ENCODE measurements around the gene ATP2A2.

DNA sequence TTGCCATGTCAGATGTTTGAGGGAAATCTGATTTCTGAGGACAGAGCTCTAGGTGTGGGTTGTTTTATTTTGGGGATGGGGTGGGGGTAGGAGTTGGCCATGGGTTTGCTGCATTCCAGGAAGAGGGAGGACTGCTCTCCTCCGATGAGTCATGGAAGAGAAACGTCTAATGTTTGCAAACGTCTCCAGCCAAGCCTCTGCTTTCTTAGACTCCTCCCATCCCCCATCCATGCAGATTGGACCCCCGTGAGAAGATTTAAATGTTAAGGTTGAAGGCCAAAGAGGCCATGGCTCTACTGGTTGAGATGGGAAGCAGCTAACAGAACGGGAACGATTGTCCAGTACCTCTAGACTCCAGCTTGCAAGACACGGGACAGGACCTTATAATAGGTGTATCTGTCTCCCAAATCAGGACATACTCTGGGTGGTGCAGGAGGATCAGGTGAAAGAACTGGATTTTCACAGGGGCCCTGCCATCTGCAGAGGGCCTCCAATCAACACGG lies 11.4 kb upstream of the ATP2A2 start:
- TF ChIP-seq EP300 (IDR thresholded peaks at IDR 0.05; ENCODE audit: low read depth), result no peak
- TF ChIP-seq, protein P1, sequence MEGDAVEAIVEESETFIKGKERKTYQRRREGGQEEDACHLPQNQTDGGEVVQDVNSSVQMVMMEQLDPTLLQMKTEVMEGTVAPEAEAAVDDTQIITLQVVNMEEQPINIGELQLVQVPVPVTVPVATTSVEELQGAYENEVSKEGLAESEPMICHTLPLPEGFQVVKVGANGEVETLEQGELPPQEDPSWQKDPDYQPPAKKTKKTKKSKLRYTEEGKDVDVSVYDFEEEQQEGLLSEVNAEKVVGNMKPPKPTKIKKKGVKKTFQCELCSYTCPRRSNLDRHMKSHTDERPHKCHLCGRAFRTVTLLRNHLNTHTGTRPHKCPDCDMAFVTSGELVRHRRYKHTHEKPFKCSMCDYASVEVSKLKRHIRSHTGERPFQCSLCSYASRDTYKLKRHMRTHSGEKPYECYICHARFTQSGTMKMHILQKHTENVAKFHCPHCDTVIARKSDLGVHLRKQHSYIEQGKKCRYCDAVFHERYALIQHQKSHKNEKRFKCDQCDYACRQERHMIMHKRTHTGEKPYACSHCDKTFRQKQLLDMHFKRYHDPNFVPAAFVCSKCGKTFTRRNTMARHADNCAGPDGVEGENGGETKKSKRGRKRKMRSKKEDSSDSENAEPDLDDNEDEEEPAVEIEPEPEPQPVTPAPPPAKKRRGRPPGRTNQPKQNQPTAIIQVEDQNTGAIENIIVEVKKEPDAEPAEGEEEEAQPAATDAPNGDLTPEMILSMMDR (IDR thresholded peaks at IDR 0.05), result no peak
